NCI-H510A (cell line): ENCODE measurements around the gene FOXJ3.
"Not testable (repeated sequence)": the region's sequence is repeated elsewhere in the genome, so short reads cannot be mapped to it uniquely, and the experiment has no call there.

Experiments used
- DNase-seq: peaks from one replicate; lab custom pipeline; 2025; lab: John Stamatoyannopoulos, UW

The FOXJ3 gene

GRCh38 chr1:42251042-42251441 is 84.0 kb downstream of the FOXJ3 start:
- no peak for DNase-seq

GRCh38 chr1:42250164-42250563 is 84.9 kb downstream of the FOXJ3 start:
- DNase-seq, result no peak

GRCh38 chr1:42240966-42241755 is 93.9 kb downstream of the FOXJ3 start:
- DNase-seq, result no peak

GRCh38 chr1:42239555-42239954 is 95.5 kb downstream of the FOXJ3 start:
- no peak for DNase-seq

- DNase-seq, result no peak
Measured at GRCh38 chr1:42239041-42239440, 96.0 kb downstream of the FOXJ3 start.

- no peak for DNase-seq
Measured at GRCh38 chr1:42231253-42231652, 103.8 kb downstream of the FOXJ3 start.

GRCh38 chr1:42228938-42229337 is 106.1 kb downstream of the FOXJ3 start:
- DNase-seq, result no peak

- no peak for DNase-seq
Measured at GRCh38 chr1:42223036-42223435, 112.0 kb downstream of the FOXJ3 start.

GRCh38 chr1:42221952-42222606 is 113.0 kb downstream of the FOXJ3 start:
- no peak for DNase-seq

- no peak for DNase-seq
Measured at GRCh38 chr1:42221456-42221855, 113.6 kb downstream of the FOXJ3 start.

GRCh38 chr1:42219627-42220026 is 115.4 kb downstream of the FOXJ3 start:
- DNase-seq, result no peak

- DNase-seq, result no peak
Measured at GRCh38 chr1:42214447-42214871, 120.6 kb downstream of the FOXJ3 start.

- DNase-seq, result no peak
Measured at GRCh38 chr1:42211224-42211623, 123.8 kb downstream of the FOXJ3 start.

GRCh38 chr1:42210421-42211133 is 124.5 kb downstream of the FOXJ3 start:
- no peak for DNase-seq

- no peak for DNase-seq
Measured at GRCh38 chr1:42209526-42210251, 125.3 kb downstream of the FOXJ3 start.

GRCh38 chr1:42206930-42207329 is 128.1 kb downstream of the FOXJ3 start:
- not testable (repeated sequence) for DNase-seq

GRCh38 chr1:42206164-42206563 is 128.9 kb downstream of the FOXJ3 start:
- DNase-seq, result no peak

GRCh38 chr1:42201986-42202385 is 133.0 kb downstream of the FOXJ3 start:
- no peak for DNase-seq

GRCh38 chr1:42198251-42198650 is 136.8 kb downstream of the FOXJ3 start:
- no peak for DNase-seq

GRCh38 chr1:42195841-42196240 is 139.2 kb downstream of the FOXJ3 start:
- DNase-seq, result no peak

GRCh38 chr1:42192106-42192505 is 142.9 kb downstream of the FOXJ3 start:
- no peak for DNase-seq

- no peak for DNase-seq
Measured at GRCh38 chr1:42191319-42191718, 143.7 kb downstream of the FOXJ3 start.
